HG03196 (cell line): ENCODE data around the gene CES5A.
"Not testable (repeated sequence)": the region's sequence is repeated elsewhere in the genome, so short reads cannot be mapped to it uniquely, and the experiment has no call there.

Source experiments
- ATAC-seq: cut with Tn5 transposase; IDR thresholded peaks from one replicate; pipeline ENCODE4 v1.9.1; 2021; ENCODE audit not compliant: unreplicated experiment

Gene CES5A

GRCh38 chr16:55830658-55831294, 44.4 kb downstream of the CES5A start:
- no peak for ATAC-seq

- not testable (repeated sequence) for ATAC-seq
Measured at GRCh38 chr16:55829232-55829631, 45.9 kb downstream of the CES5A start.

GRCh38 chr16:55828680-55829079, 46.5 kb downstream of the CES5A start:
- ATAC-seq, result no peak

- ATAC-seq, result no peak
Measured at GRCh38 chr16:55825115-55825728, 50.0 kb downstream of the CES5A start.

GRCh38 chr16:55824473-55825000, 50.6 kb downstream of the CES5A start:
- no peak for ATAC-seq

GRCh38 chr16:55822280-55822810, 52.8 kb downstream of the CES5A start:
- ATAC-seq, result no peak

GRCh38 chr16:55821210-55821609, 54.0 kb downstream of the CES5A start:
- ATAC-seq, result no peak

GRCh38 chr16:55820615-55821014, 54.6 kb downstream of the CES5A start:
- no peak for ATAC-seq

- ATAC-seq, result no peak
Measured at GRCh38 chr16:55817236-55817912, 57.8 kb downstream of the CES5A start.

GRCh38 chr16:55816222-55816621, 59.0 kb downstream of the CES5A start:
- not testable (repeated sequence) for ATAC-seq

GRCh38 chr16:55815320-55815719, 59.9 kb downstream of the CES5A start:
- no peak for ATAC-seq

GRCh38 chr16:55814174-55814573, 61.0 kb downstream of the CES5A start:
- not testable (repeated sequence) for ATAC-seq

GRCh38 chr16:55813730-55814129, 61.4 kb downstream of the CES5A start:
- ATAC-seq, result not testable (repeated sequence)

GRCh38 chr16:55812951-55813350, 62.2 kb downstream of the CES5A start:
- no peak for ATAC-seq

- ATAC-seq, result no peak
Measured at GRCh38 chr16:55811811-55812210, 63.4 kb downstream of the CES5A start.

- ATAC-seq, result no peak
Measured at GRCh38 chr16:55810451-55810961, 64.7 kb downstream of the CES5A start.

- no peak for ATAC-seq
Measured at GRCh38 chr16:55809851-55810250, 65.3 kb downstream of the CES5A start.

- ATAC-seq, result no peak
Measured at GRCh38 chr16:55809386-55809785, 65.8 kb downstream of the CES5A start.

- not testable (repeated sequence) for ATAC-seq
Measured at GRCh38 chr16:55808286-55808685, 66.9 kb downstream of the CES5A start.

- ATAC-seq, result not testable (repeated sequence)
Measured at GRCh38 chr16:55805104-55805503, 70.1 kb downstream of the CES5A start.

GRCh38 chr16:55803681-55804080, 71.5 kb downstream of the CES5A start:
- ATAC-seq, result not testable (repeated sequence)
